Mesangial cell (primary cell): ENCODE results near the gene MYG1. TPM values are rescaled to one million over a fixed set of nuclear protein-coding genes. Genes with fewer than 3 reads are reported as not detected.

Experiments
- total RNA-seq: library from RNA; depleted of rRNA; stranded (reverse); fragments of >200 nt; gene quantifications from 2 replicates; pipeline ENCODE4 v1.2.3, GENCODE V29; 2015

MYG1 gene
- 74.3 and 81.6 TPM in 2 replicates for total RNA-seq

GRCh38 chr12:53299454-53300180, at the start of gene MYG1:
Gene MYG1 (plus strand): TSS chr12:53299695. CDS start chr12:53299738, 43 bp downstream.

DNA sequence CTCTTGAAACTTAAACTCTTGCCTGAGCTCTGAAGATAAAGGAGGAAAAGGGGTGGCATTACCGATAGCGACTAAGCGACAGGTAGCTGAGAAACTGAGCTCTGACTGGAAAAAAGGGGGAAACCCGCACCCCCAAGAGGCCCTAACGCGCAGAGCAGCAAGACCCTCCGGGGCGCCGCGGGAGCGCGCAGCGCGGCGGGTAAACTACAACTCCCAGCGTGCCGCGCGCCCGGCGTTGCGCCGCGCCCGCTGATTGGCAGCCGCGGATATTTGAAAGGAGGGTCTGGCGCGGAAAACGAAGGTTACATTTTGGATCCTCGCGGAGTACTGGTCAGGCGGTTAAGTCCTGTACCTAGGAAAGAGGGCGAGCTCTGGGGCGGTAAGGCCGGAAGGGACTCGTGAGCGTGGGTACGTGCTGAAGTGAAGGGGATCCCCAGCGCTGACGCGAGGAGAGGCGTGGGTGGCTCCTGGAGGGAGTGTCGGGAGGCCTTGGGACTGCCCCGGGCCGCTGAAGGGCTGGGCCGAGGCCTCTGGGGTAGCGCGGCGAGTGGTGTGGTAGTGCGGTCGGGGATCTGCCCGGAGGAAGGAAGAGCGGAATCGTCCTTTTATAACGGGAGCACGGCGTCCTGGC, 31.4 kb upstream of the MYG1 start, which contains the start of gene ESPL1:
TSS of gene ESPL1 (plus strand) at position 301 of the 631 bp plus-strand sequence. CDS start 468 bp downstream, outside the sequence.

GRCh38 chr12:53295070-53295890, 4.2 kb upstream of the MYG1 start, which contains the start of gene PFDN5:
Gene PFDN5 (plus strand): TSS chr12:53295542. CDS start chr12:53295568, 26 bp downstream.

DNA sequence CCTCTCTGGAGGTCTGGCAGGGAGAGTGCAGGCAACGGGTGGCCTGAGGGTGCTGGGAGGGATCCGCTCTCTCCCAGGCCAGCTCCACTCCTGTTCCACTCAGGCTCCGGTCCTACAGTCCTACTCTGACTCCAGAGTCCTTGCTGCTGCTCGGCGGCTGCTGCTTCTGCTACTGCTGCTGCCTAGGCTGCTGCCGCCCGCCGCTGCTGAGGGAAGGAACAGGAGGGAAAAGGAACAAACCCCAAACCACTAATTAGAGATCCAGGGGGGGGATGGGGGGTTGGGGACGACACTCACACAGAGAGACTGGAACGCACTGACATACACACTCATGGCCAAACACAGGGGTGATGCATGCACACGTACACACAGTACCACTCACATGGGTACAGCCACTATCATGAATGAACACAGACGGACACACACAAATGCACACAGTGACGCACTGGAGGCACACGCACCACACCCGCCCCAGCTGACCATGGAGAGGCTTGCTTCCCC, 36.7 kb downstream of the MYG1 start, which contains the start of gene SP7:
TSS of gene SP7 (minus strand) at position 174 of the 501 bp plus-strand sequence. CDS start 708 bp downstream, outside the sequence.

Other genes starting within 250 kb of the MYG1 start
- 19.6 and 39.2 TPM in 2 replicates for gene TNS2, start 249.6 kb upstream of the MYG1 start, total RNA-seq
- gene SPRYD3, start 220.3 kb upstream of the MYG1 start, total RNA-seq, result 22.7 and 24.0 TPM in 2 replicates
- 120 and 258 TPM in 2 replicates for gene IGFBP6, start 202.0 kb upstream of the MYG1 start, total RNA-seq
- gene SOAT2, start 196.2 kb upstream of the MYG1 start, total RNA-seq, result not detected in 2 replicates
- gene ZNF740, start 119.0 kb upstream of the MYG1 start, total RNA-seq, result 3.9 and 9.9 TPM in 2 replicates
- 1.6 and 8.7 TPM in 2 replicates for gene CSAD, start 118.8 kb upstream of the MYG1 start, total RNA-seq
- gene ITGB7, start 92.4 kb upstream of the MYG1 start, total RNA-seq, result 0.89 TPM in 1 of 2 replicates, not detected in the other
- 9.8 and 26.1 TPM in 2 replicates for gene RARG, start 67.5 kb upstream of the MYG1 start, total RNA-seq
- 1.3 and 26.6 TPM in 2 replicates for gene ESPL1, start 31.4 kb upstream of the MYG1 start, total RNA-seq
- 240 and 333 TPM in 2 replicates for gene PFDN5, start 4.2 kb upstream of the MYG1 start, total RNA-seq
- 48.6 and 82.5 TPM in 2 replicates for gene AAAS, start 21.9 kb downstream of the MYG1 start, total RNA-seq
- not detected in 2 replicates for gene SP7, start 36.7 kb downstream of the MYG1 start, total RNA-seq
- 37.0 and 60.8 TPM in 2 replicates for gene SP1, start 80.5 kb downstream of the MYG1 start, total RNA-seq
- not detected in 2 replicates for gene AMHR2, start 124.2 kb downstream of the MYG1 start, total RNA-seq
- 82.9 and 105 TPM in 2 replicates for gene PRR13, start 142.0 kb downstream of the MYG1 start, total RNA-seq
- 263 and 427 TPM in 2 replicates for gene PCBP2, start 152.4 kb downstream of the MYG1 start, total RNA-seq
- 9.6 and 30.0 TPM in 2 replicates for gene MAP3K12, start 199.8 kb downstream of the MYG1 start, total RNA-seq
- gene TARBP2, start 201.6 kb downstream of the MYG1 start, total RNA-seq, result 46.1 and 55.6 TPM in 2 replicates
- 1.5 TPM in 1 of 2 replicates, not detected in the other for gene NPFF, start 207.8 kb downstream of the MYG1 start, total RNA-seq